Measurements from ENCODE around the gene CBARP. TPM values are rescaled to one million over a fixed set of nuclear protein-coding genes. Genes with fewer than 3 reads are reported as not detected.

CBARP gene, protein sequence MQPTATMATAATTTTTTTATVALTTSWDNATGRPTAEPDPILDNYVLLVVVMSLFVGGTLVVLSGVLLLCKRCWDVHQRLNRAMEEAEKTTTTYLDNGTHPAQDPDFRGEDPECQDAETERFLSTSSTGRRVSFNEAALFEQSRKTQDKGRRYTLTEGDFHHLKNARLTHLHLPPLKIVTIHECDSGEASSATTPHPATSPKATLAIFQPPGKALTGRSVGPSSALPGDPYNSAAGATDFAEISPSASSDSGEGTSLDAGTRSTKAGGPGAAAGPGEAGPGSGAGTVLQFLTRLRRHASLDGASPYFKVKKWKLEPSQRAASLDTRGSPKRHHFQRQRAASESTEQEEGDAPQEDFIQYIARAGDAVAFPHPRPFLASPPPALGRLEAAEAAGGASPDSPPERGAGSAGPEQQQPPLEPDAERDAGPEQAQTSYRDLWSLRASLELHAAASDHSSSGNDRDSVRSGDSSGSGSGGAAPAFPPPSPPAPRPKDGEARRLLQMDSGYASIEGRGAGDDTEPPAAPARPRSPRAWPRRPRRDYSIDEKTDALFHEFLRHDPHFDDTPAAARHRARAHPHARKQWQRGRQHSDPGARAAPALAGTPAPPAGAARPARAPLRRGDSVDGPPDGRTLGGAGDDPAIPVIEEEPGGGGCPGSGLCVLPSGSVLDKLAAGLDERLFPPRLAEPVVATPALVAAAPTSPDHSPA
- 0.10 TPM in 1 of 2 replicates, not detected in the other for total RNA-seq

DNA sequence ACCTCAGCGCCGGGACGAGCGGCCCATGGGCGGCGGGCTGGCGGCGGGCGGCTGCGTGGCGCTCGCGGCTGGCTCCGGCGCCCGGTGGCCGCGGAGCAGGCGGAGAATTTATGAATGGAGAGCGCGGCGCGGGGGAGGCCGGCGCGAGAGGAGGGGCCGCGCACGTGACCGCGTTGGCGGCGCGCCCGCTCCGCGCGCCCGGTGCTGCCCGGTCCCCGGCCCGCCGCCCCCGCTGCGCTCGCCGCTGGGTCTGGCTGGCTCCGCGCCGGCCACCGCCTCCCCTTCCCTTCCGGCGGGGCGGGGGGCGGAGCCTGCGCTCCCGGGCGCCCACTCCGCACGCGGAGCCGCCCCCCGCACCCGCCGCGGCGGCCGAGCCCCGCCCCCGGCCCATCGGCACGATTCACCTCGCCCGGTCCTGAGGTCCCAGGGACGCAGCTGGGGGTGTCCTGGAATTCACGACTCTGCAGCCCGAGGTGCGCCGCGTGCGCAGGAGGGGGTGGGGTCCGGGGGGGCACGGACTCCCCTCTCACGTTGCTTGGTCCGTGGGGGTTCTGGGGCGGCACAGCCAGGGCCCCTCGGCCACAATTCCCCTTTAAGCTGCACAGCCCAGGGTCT, at the start of gene CBARP:
CBARP (minus strand) TSS at position 252 of the 615 bp plus-strand sequence. CDS start 1,905 bp downstream, outside the sequence.
- intact Hi-C loops (cut with micrococcal nuclease): loop anchor here (1.0 kb wide), 1 partner anchor 313 kb away; no protein-coding TSS in a partner anchor

DNA sequence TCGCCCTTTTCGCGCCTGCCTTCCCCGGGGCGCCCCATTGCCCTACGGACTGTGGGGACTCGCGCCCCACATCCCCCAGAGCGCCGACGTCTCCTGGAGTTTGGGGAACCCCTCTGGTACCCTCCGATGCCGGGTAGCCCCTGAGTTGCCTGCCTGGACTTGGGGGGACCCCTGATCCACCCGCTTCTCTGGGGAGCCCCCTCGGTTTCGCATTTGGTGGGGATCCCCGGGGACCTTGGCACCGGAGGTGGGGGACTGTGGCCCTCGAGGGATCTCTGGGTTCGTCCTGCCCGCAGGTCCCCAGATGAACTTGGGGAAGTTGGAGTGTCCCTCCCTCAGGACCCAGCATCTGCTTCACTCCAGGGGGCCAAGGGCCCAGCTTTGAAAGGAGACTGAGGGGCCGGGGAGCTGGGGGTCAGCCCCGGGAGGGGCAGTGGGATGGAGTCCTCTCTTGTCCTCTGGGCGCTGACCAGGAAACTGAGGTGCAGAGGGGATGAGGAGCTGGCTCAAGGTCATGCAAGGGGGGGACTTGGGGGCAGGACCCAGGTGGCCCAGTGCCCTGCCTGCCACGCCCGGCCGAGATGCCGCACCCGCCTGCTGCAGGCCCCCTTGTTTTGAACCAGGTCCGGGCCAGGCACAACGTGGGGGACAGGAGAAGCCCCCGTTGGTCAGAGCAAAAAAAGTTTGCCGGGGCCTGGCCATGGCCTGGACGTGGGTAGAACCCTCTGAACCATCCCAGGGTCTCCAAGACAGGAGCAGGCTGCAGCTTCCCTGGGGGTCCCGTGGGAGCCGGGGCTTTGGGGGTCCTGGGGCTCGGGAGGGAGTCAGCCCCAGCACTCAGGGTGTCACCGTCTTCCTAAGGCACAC, 48.9 kb upstream of the CBARP start:
- intact Hi-C loops (cut with micrococcal nuclease): no loop called here

DNA sequence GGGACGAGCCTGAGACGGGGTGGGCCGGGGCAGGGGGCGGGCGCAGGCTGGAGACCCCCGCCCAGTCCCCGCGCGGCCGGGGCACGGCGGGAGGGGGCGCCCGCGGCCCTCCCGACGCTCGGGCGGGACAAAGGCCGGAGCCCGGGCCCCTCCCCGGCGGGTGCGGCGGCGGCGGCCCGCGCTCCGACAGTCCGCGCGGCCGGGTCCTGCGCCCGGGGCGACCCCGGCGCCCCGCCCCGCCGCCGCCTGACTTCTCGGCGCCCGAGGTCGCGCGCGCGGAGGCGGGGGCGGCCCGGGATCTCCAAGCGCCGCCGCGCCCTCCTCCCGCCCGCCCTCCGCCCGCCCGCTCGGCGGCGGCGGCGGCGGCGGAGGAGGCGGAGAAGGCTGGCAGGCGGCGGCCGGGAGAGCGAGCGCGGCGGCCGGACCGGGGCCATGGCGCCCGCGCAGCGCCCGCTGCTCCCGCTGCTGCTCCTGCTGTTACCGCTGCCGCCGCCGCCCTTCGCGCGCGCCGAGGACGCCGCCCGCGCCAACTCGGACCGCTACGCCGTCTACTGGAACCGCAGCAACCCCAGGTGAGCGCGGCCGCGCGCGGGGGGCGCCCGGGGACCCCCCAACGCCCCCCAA, 48.0 kb upstream of the CBARP start, which contains the start of gene EFNA2:
EFNA2 (plus strand) TSS at position 137 of the 624 bp plus-strand sequence; CDS start at position 433, 296 bp downstream.
- intact Hi-C loops (cut with micrococcal nuclease): no loop called here

DNA sequence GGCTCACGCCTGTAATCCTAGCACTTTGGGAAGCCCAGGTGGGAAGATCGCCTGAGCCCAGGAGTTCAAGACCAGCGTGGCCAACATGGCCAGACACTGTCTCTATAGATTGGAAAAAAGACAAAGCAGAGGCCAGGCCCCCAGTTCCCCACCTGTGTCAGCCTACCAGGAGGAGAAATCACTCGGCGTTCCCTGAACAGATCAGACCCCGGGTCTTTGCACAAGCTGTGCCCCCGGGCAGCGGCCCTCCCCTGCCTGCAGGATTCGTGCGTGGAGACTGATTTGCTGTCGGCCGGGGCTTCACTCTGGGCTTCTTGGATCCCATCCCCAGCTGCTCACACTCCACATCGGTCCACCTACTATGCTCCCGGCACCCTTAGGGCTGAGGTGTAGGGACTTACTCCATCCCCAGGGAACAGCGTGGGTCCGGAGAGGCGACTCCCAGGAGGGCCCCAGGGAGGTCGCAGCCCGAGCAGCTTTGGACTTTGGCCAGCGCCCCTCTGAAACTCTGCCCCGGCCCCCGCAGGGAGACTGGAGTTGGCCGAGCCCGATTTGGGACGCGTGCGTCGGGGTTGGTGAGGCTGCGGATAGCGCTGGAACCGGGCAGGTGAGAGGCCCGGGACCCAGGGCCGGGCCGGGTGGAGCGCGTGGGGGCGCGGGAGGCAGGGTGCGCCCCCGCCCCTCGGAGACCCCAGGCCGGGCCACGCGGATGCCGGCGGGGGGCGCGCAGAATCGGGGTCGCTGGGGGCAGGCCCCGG, 47.4 kb upstream of the CBARP start:
- intact Hi-C loops (cut with micrococcal nuclease): no loop called here

DNA sequence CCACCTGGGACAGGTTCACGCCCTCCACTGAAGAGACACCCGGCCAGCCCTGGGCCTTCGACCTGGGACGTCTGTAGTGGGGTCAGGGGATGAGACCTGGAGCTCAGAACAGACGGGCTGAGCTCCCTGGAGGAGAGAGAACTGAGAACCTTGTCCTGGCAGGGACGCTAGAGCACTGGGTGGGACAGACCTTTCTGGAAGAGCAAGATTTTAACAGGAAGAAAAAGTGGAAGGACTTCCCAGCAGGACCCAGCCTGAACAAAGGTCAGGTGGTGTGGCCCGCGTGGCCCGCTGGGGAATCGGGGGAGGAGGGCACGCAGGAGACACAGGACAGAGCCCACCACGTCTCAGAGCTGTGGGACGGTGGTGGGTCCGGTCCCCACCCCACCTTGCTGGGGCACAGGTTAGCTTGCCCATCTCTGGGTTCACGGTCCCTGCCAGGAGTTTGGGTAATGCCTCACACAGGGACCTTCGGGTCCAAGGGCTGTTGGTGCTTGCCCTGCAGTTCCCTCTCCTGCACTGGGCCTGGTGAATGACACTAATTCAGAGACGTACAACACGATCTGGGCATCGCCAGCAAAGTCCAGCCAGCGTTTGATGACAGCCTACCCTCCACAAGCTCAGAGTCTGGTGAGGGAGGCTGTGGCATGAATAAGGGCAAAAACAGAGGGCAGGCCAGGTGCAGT, 46.6 kb upstream of the CBARP start:
- intact Hi-C loops (cut with micrococcal nuclease): no loop called here

DNA sequence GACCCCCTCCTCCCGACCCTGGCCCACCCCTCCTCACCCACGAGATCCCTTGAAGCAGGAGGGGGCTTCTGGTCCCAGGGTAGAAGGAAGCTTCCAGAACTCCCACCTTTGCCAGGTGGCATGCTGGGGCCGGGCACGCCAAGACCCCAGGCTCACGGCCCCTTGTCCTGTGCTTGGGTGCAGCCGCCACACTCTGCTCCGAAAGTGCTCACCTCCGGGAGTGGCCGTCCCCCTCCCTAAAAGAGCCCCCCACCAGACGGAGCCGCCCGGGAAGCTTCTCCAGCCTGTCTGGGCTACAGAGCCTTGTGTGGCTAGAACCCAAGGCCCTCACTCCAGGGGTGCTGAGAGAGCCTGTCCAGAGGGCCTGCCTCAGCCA, 46.1 kb upstream of the CBARP start:
- intact Hi-C loops (cut with micrococcal nuclease): no loop called here

DNA sequence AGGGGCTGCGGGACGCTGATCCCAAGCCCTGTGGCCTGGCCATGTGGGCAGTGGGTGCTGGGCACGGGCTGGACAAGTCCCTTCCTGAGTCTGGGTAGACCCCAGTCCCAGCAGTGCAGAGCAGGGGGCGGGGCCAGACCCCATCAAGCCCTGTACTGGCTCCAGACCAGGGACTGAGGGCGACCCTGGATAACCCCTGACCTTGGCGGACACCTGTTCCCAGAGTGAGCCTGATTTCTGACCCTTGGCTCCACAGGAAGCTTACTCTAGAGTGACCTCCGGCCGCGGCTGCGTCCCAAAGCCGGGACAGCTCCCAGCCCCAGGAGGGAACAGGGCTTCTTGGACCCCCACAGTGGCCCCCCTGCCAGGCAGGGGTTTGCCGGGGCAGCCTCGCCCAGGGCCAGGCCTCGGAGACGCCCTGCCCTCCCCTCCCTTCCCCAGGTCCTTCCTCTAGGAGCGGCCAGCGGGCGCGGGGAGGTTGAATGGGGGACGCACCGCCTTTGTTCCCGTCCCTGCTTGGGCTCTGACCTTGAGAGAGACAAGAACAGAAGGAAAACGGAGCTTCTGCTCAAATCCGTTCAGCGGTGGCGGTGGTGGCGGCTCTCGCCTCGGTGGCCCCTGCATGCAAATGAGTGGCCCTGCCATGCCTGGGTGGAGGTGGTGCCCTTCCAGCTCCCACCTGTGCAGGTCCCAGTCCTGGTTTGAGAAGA, 45.6 kb upstream of the CBARP start:
- intact Hi-C loops (cut with micrococcal nuclease): no loop called here

DNA sequence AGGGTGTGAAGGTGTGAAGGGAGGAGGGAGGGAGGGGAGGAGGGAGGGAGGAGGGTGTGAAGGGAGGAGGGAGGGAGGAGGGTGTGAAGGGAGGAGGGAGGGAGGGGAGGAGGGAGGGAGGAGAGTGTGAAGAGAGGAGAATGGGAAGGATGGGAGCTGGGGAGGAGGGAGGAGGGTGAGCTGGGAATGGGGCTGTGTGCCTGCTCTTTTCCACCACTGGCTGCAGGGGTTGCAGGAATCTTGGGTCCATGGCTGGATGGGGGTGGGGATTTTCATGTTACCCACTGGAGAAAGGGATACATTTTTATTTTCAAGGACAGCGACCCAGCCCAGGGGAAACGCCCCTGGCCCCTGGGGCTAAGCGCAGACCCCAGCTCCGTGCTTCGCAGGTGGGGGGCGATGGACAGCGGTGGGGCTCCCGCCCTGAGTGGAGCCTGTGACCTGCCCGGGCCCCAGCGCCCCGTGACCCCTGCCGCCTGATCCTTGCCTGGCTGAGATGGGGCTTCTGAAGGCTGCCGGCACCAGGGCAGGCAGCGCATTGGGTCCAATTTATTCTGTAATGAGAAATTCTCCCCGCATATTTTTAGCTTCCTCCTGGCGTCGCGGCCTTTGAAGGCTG, 44.9 kb upstream of the CBARP start:
- intact Hi-C loops (cut with micrococcal nuclease): no loop called here

DNA sequence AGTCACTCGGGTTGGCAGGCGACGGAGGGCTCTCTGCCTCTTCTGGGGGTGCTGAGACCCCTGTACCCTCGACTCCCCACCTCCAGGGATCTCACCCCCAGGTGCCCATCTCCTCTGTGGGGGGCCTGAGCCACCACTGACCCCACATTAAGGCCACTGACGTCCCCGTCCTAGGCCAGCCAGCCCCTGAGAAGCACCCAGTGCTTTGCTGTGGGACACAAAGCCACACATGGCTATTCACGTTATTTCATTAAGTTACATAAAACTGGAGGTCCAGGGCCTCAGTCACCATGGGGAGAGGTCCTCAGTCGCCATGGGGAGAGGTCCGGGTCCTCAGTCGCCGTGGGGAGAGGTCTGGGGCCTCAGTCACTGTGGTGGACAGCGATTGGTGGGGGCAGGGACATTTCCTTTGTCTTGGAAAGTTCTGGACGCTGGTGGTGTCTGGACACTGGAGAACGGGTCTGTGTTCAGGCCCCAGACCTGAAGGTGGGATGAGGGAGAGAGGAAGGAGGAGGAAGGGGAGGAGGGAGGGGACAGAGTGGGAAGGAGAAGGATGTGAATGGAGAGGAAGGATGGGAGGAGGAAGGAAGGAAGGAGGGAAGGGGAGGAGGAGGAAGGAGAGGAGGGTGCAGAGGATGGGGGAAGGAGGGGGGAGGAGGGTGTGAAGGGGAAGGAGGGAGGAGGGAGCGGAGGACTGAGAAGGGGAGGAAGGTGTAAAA, 43.9 kb upstream of the CBARP start:
- intact Hi-C loops (cut with micrococcal nuclease): no loop called here

DNA sequence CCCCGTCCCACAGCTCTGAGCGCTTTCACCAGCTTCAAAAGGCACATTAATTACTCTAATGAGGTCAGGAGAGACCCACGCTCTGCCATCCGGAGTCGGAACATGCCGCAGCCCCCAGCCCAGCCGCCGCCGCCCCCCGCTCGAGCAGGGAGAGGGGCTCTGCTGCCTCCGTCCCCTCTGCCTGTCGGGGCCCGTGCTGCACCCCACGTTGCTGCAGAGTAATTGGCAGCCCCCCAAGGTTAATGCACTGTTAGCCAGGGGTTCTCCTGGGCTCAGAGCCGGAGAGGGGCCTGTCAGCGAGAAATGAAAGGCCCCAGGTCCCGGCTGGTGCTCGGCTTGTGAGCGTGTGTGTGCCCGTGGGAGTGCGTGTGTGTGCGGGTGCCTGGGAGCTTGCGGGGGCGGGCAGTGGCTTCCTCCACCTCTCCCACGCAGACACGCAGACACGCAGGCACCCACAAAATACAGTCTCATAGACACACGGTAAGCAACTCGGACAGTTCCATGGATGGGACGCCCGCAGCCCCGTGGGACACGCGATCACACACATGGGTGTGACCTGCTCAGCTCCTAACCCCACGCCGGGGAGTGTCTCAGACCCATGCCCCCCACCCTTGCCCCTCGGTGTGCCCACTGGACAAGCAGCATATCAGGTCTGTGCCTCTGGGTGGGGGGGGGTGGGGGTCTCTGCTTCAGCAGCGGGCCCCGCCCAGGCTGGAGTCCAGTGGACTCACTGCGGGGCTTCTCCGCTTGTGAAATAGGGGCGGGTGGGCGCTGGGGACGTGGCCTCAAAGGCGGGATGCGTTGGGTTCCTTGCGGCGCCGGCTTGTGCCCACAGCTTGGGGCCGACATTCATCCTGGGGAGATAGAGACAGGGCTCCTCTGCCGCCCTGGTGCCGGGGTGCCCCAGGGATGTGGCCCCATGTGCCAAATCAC, 43.1 kb upstream of the CBARP start:
- intact Hi-C loops (cut with micrococcal nuclease): no loop called here

DNA sequence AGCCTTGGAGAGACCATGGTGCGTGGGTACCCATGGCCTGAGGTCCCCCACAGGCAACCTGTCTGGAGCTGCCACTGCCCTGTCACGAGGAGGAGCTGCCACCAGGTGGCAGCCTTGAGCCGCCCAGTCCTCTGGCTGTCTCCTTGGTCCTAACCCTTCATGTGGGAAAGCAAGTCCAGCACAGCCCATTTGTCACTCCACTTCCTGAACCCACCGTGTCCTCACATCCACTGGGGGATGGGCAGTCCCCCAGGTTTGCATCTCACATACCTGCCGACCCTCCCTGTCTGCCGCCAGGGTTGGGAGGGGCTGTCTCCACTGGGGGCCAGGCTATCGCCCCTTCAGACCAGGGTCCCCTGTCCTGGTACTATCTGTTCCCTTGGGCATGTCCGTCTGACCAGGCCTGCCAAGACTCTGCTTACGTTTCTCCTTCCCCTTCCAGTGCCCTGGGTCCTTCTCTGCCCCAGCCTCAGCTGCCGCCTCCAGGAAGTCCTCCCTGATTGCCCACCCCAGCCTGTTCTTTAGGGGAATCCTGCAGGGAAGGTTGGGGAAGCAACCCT, 42.1 kb upstream of the CBARP start:
- intact Hi-C loops (cut with micrococcal nuclease): loop anchor here (1.0 to 2.0 kb wide), 2 partner anchors 92 to 165 kb away; no protein-coding TSS in a partner anchor

DNA sequence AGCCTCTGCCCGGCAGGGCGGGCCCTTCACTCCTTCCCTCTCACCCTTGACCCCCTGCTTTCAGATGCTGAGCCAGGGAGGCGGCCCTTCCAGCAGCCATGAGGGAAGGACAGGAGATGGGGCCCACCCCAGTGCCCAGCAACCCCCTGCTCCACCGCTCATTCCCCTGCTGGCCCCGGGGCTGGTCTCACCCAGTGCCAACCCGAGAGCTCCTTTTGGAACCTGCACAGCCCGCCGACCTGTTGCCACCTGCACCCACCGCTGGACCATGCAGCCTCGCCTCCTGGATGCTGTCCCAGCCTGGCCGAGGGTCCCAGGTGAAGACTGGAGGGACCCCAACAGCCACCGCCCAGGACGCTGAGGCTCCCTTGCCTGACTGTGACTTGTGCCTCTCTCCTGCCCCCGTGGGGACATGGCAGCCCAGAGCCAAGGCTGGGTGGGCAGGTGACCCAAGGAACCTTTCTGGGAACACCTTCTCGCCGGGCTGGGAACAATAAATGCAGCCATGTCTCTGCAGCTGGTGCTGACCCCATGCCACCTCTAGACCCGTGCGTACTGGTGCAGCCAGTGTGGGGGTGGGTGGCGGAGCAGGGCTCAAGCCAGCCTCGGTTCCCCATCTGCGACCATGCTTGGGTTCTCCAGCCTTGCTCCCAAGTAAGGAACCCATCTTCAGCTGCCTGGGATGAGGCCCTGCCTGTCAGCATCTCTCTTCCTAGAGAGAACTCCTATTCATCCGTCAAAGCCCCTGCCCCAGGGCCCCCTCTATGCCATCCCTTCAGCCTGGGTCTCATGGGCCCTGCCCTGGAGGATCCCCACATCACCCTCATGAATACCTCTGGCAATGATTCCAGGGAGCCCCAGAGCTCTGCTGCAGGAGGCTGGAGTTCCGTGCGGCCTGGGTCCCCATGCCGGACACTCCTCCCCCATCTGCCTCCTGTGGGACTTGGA, 41.2 kb upstream of the CBARP start:
- intact Hi-C loops (cut with micrococcal nuclease): loop anchor here (1.0 to 2.0 kb wide), 2 partner anchors 93 to 166 kb away; no protein-coding TSS in a partner anchor

DNA sequence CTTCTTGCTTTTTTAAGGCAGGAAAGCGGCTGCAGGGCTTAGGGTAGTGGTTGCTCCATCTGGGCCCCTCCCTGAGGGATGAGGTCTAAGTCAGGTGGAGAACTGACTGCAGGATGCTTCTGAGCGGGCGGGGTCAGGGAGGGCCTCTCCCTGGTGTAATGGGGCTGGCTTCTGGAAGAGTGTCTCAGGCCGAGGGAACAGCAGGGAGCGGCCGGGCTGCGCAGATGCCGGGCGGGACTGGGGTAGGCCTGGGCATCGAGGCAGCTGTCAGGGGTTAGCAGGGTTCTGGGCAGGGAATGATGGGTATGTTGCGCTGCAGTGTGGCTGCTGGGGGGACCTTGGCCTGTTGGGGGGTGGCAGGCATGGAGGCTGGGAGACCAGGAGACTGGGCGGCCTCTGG, 40.3 kb upstream of the CBARP start:
- intact Hi-C loops (cut with micrococcal nuclease): loop anchor here (2.0 kb wide), 1 partner anchor 167 kb away; no protein-coding TSS in a partner anchor

DNA sequence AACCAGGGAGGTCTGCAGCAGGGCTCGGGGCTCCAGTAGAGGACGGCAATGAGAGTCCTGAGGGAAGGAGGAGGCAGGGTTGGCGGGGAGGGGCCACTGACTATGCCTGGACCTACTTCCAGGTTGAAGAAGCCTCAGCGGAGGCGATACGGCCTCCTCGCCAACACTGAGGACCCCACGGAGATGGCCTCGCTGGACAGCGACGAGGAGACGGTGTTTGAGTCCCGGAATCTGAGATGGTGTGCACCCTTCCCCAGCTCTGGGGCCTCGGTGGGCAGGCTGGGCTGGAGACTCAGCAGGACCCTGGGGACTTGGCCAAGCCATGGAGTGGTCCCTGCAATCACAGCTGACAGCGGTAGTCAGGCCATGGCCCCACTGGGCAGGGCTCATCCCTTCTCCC, 39.3 kb upstream of the CBARP start:
- intact Hi-C loops (cut with micrococcal nuclease): no loop called here

DNA sequence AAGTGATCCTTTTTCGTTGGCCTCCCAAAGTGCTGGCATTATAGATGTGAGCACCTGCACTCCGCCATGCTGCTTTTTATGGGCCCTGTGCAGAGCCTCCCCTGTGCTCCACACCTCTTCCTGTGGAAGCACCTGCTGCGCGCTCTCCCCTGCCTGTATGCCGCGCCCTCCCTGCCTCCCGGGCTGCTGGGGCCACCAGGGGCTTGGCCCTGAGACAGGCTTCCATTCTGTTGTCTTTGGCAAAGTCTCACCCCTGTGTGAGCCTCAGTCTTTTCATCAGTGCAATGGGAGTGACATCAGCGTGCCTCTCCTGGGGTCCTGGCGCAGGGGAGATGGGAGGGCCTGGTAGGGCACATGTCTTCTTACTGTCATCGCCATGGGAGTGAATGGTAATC, 38.8 kb upstream of the CBARP start:
- intact Hi-C loops (cut with micrococcal nuclease): loop anchor here (1.0 kb wide), 1 partner anchor 131 kb away; the partner anchor contains the start of gene DAZAP1
